Testis (tissue), 3 donors: ENCODE results near the gene GLIS1. TPM values are rescaled to one million over a fixed set of nuclear protein-coding genes. Genes with fewer than 3 reads are reported as not detected.
A peak's percentile ranks its signal among the peaks of the same experiment; 100 is the strongest.

ENCODE experiments used
- DNase-seq: peaks from one replicate; pipeline ENCODE4 v3.0.0-alpha.2; 2019
- H3K27ac ChIP-seq, 2 donors: fragments of 200-600 bp; sonication (generic); one replicate each; pipeline ENCODE4 v1.5.1; 2019
- H3K27me3 ChIP-seq: fragments of 200-600 bp; sonication (generic); one replicate; pipeline ENCODE4 v1.5.1; 2019
- H3K36me3 ChIP-seq: fragments of 200-600 bp; sonication (generic); one replicate; pipeline ENCODE4 v1.5.1; 2017; ENCODE audit warnings: low read depth; ENCODE audit errors: missing control alignments
- H3K4me1 ChIP-seq: fragments of 200-600 bp; sonication (generic); one replicate; pipeline ENCODE4 v1.5.1; 2019
- H3K4me3 ChIP-seq, 2 donors: fragments of 200-600 bp; sonication (generic); one replicate each; pipeline ENCODE4 v1.5.1; 2017 to 2019
- H3K9me3 ChIP-seq: fragments of 200-600 bp; sonication (generic); one replicate; pipeline ENCODE4 v1.5.1; 2017
- CTCF ChIP-seq, 3 experiments: fragments of 450-650 bp in 2 of 3; fragments of 200-600 bp in 1 of 3; sonication (generic) in 1 of 3; IDR thresholded peaks; one replicate each; pipeline ENCODE4 v1.5.1; 2016 to 2019; ENCODE audit warnings: antibody characterized with exemption in 3 of 3, mild to moderate bottlenecking in 2 of 3, moderate library complexity in 1 of 3
- POLR2A ChIP-seq: fragments of 450-650 bp; IDR thresholded peaks from one replicate; pipeline ENCODE4 v1.6.1; 2017; ENCODE audit warnings: antibody characterized with exemption, mild to moderate bottlenecking, moderate library complexity
- WGBS, 2 donors: methylation state at CpG; one replicate each; pipeline ENCODE4 v1.1.5; 2018; 5-methylcytosine and 5-hydroxymethylcytosine counted together
- intact Hi-C: fragments of 100-400 bp; cut with DNase I; formaldehyde crosslinking; loops from one replicate; pipeline ENCODE4 v1.15.1; 2023; ENCODE audit warnings: low total_unique reads
- polyA plus RNA-seq: library from polyadenylated mRNA; stranded (reverse); fragments of 350-450 nt; fragmentation: Illumina TruSeq; extraction: RNeasy Lipid Tissue Mini Kit (QIAGEN cat#74804); gene quantifications from one replicate; pipeline ENCODE4 v1.2.3, GENCODE V29; 2014; ENCODE audit warnings: low read depth, low replicate concordance; ENCODE audit not compliant: insufficient read depth
- total RNA-seq, 2 donors: library from RNA; depleted of rRNA; stranded (reverse); fragments of >200 nt; gene quantifications; one replicate each; pipeline ENCODE4 v1.2.3, GENCODE V29; 2016

The GLIS1 gene
- total and polyA plus RNA-seq, 3 donors from 2014 or later = 2.9 to 6.1 (median 3.8) TPM

GRCh38 chr1:53681351-53681976 lies 57.5 kb downstream of the GLIS1 start:
- intact Hi-C loops = no loop called here
- Histone ChIP-seq H3K4me1 (no peaks in the 10 kb centered on the region), H3K4me3 (no peak overlapping the region), H3K27ac (no peak overlapping the region), H3K9me3 (no peaks in the 10 kb centered on the region), H3K36me3 (no peaks in the 10 kb centered on the region), H3K27me3 (no peaks in the 10 kb centered on the region)
- TF ChIP-seq CTCF (IDR thresholded peaks at IDR 0.05) = no peak
- no peak for TF ChIP-seq POLR2A
- WGBS, 2 donors = 67 to 68% methylated on average over 6 of the region's 6 CpGs
- no peak for DNase-seq

DNA sequence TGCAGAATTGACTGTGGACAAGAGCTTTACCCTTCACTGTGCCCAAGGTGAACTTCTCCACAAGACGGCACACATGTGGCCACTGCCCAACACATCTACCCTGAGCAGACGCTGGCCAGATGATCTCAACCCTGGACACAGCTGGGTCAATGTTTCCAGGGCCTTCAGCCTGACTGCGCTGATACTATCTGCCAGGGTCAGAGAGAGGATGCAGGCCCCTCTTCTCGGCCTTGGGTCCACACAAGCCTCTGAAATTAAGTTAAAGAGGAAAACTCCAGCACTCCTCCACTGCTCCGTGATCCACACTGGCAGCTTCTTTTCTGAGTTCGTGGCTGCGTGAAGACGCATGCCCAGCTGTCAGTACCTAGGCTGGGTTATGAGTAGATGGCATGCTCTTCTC lies 58.1 kb downstream of the GLIS1 start:
- no peak for DNase-seq
- intact Hi-C loops = no loop called here
- Histone ChIP-seq H3K4me1 (no peaks in the 10 kb centered on the region), H3K27ac (no peak overlapping the region), H3K4me3 (no peak overlapping the region), H3K36me3 (no peaks in the 10 kb centered on the region), H3K27me3 (no peaks in the 10 kb centered on the region), H3K9me3 (no peaks in the 10 kb centered on the region)
- 91 to 92% methylated on average over 8 of the region's 8 CpGs for WGBS, 2 donors
- TF ChIP-seq POLR2A (no peak), CTCF (IDR thresholded peaks at IDR 0.05) (no peak)

GRCh38 chr1:53678938-53679825 lies 59.8 kb downstream of the GLIS1 start:
- Histone ChIP-seq H3K27me3 (no peaks in the 10 kb centered on the region), H3K4me3 (no peak overlapping the region), H3K27ac (no peak overlapping the region), H3K9me3 (no peaks in the 10 kb centered on the region), H3K36me3 (no peaks in the 10 kb centered on the region), H3K4me1 (no peaks in the 10 kb centered on the region)
- TF ChIP-seq POLR2A = no peak
- no peak for TF ChIP-seq CTCF (IDR thresholded peaks at IDR 0.05)
- WGBS, 2 donors = 64 to 77% methylated on average over 12 to 15 of the region's 15 CpGs
- intact Hi-C loops = no loop called here
- no peak for DNase-seq

DNA sequence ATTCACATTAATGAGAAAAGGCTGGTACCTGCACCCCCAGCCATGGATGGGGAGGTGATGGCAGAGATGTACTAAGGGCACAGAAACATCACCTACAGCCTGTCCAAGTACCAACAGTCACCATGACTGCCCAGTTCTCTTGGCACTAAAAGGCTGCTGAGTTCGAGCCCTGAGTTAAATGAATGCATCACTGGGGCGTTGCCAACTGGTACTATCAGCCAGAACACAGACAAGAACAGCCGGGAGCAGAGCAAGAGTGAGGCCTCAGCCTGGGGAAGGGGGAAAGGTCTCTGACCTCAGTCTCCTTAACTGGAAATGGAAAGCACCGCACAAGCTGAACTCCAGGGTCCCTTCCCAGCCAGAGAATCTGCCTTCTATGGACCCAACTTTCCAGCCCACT lies 60.5 kb downstream of the GLIS1 start:
- Histone ChIP-seq H3K4me1 (no peaks in the 10 kb centered on the region), H3K36me3 (no peaks in the 10 kb centered on the region), H3K27ac (no peak overlapping the region), H3K4me3 (no peak overlapping the region), H3K27me3 (no peaks in the 10 kb centered on the region), H3K9me3 (no peaks in the 10 kb centered on the region)
- WGBS, 2 donors = 50 to 60% methylated on average over 4 of the region's 4 CpGs
- TF ChIP-seq POLR2A (no peak), CTCF (IDR thresholded peaks at IDR 0.05) (no peak)
- intact Hi-C loops = no loop called here
- peak; percentile 53 for DNase-seq
